ENCODE results near the gene MYRFL.

Gene MYRFL

DNA sequence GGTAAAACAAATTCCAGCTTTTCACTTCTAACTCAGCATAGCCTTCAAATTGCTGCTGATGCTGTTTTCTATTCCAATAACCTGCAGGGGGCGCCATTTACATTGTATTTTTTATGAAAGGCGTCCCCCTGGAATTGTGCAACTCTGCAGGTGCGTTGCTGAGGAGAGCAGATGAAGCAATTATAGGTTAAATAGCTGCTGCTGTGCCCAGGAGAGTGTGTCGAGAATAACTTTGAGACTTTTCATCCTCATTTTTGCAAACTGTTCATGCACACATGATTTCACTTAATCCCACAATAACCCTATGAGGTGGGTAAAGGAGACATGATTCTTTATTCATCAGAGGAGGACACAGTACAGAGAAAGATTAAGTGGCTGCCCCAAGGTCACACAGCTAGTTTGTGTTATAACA is 75.7 kb downstream of the MYRFL start:
- peak; percentile 85 for DNase-seq

DNA sequence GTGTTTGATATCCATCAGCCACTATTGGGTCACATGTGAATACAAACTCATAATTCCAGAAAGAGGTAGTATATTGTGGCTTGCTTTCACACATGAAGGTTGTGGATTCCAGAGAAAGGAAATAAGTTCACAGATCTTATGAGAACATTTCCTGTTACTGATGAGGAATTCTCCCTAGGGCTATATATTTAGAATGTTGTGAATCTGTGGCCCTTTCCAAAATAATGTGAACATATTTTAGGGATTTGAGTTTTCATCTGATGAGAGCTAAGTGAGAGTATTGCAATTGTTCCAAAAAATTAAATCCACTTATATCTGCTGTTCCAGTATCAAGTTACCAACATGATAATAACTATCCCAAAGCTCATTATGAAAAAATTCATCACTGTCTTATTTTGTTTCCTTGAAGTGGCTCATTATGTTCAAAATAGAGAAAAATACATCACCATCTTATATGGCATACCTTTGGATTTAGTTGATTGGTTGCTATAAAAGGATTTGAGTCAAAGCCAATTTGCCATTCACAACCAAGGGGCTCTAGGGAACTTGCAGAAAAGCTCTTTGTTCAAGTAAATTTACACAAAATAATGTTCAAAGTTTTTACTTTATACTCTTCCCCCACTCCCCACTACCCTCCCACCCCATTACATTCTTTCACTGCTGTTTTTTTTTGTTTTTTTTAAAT is 76.3 kb downstream of the MYRFL start:
- no peak for DNase-seq

DNA sequence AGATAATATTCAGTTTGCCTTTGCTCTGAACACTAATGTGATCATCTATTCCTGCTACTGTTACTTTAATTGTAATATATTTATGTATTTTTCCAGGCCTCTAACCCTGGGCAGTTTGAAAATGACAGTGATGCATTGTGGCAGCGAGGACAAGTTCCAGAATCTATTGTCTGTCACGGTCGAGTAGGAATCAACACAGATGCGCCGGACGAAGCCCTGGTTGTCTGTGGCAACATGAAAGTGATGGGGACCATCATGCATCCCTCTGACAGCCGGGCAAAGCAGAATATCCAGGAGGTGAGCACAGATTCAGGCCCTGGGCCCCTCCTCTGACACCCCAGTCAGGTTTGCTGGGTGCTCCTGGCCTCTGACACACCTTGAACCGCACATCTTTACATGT is 78.5 kb downstream of the MYRFL start:
- DNase-seq = no peak

DNA sequence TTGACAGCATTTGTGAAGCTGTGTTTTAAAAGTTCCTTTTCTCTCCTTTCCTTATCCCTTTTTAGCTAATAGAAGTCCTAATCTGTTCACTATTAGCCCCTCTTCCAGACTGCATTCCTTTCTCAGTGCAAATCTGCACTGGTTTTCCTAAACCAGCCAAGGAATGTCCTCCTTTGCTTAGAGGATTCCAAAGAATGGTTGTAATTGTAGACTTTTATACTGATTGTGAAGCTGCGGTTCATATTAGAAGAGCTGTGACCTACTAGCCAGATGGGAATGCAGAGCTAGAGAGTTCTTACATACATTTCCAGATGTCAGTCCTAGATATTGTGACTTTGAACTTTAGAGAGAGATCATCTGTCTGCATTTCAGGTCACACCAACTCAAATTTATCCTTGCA is 79.8 kb downstream of the MYRFL start:
- DNase-seq = no peak

DNA sequence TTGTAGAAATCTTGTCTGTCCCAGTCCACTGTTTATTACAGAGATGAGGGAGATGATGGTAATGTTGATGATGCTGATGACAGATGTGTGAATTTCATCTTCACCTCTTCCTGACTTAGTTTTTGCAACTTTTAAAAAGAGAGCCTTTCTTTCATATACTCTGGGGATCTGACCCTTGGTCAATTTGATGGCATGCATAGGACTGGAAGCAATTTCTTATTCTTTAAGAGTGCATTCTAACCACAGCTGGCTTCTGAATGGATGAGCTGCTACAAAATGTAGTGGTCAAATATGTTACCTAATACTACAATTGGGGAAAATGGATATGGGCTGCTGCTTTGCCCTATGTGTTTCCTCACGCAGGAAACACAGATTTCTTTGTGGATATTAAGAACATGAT is 80.8 kb downstream of the MYRFL start:
- no peak for DNase-seq

DNA sequence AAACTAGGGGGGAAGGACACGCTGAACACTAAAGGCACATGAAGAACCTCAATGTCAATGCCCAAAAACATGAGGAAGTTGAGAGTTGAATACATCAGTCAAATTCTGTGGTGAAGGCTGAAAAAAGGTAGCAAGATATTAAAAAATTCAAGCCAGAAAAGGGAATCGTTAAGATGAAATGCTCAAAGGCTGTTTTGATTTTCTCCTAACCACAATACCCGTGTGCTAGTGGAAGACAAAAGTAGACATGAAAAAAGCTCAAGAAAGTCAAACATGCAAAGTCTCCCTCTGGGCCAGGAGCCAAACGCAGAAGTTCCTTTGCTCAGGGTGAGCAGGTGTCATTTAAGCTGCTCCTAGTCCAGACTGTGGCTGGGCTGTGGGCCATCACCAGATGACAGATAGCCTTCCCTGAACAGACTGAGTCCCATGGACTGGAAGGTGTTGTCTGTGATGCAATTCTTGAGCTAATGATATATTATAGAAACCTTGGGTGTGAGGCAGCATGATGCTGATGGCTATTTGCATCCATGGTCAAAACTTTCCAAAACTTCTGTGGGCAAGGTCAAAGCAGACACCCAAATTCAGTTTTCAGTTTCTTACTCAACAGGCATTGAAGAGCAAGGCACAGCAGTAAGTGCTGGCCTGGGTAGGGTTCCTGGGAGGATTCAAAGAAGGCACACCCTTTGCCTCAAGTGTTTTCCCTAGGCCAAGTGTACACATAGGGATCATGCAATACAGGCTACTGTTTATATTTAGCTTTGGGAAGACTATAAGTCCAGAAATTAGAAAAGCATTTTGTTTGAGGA is 81.6 kb downstream of the MYRFL start:
- no peak for DNase-seq

DNA sequence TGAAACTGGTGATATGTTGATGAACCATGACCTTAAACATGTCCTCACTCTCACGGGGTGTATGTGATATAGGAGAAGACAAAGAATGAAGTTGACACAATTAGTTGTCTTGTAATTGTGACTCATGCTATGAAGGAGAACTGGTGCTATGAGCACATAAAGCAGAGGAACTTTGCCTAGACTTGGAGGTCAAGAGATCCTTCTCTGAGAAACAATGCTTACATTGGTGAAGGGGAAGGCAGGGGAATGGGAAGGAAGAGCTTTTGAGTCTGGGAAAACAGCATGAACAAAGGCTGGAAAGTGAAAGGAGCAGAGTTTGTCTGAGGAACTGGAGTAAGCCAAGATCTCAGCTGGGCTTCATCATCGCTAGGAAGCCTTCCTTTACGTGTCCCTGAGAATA is 83.2 kb downstream of the MYRFL start:
- no peak for DNase-seq

DNA sequence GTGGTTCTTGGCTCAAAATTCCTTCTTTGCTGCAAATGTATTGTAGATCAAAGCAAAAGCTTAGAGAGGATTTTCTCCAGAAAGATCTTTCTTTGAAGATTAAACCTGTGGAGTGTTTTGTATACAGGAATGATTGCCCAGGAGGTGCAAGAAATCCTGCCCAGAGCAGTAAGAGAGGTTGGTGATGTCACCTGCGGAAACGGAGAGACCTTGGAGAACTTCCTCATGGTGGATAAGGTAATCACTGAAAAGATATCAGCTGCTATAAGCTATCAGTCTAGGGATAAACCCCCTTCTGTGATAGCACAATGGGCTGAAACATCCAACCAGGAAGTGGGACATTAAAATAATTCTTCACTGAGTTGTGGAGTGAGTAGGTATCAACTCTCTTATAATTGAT is 85.7 kb downstream of the MYRFL start:
- no peak for DNase-seq

DNA sequence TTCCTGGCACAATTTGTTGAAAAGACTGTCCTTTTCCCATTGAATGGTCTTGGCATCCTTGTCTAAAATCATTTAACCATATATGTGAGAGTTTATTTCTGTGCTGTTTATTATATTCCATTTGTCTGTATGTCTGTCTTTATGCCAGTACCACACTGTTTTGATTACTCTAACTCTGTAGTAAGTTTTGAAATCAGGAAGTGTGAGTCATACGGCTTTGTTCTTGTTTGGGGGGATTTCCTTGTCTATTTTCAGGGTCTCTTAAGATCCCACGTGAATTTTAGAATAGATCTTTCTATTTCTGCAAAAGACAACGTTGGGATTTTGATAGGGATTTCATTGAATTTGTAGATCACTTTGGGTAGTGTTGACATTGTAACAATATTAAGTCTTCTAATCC is 88.5 kb downstream of the MYRFL start:
- no peak for DNase-seq

DNA sequence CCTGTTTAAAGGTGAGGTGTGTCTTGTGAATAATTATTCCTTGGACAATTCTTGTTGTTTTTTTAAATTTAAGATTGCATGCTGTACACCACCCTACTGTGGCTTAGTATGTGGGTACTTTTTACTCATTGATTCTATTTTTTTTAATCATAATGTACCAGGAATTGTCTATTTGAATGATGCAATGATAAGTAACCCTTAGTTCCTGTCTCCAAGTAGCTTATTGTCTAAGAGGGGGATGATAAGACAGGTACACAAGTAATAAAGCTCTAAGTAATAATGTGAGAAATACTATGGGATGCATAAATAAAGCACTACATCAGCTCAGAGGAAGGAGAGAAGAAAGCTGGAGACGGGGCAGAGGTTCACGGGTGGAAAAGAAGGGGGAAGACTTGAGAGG is 90.9 kb downstream of the MYRFL start:
- DNase-seq = no peak

DNA sequence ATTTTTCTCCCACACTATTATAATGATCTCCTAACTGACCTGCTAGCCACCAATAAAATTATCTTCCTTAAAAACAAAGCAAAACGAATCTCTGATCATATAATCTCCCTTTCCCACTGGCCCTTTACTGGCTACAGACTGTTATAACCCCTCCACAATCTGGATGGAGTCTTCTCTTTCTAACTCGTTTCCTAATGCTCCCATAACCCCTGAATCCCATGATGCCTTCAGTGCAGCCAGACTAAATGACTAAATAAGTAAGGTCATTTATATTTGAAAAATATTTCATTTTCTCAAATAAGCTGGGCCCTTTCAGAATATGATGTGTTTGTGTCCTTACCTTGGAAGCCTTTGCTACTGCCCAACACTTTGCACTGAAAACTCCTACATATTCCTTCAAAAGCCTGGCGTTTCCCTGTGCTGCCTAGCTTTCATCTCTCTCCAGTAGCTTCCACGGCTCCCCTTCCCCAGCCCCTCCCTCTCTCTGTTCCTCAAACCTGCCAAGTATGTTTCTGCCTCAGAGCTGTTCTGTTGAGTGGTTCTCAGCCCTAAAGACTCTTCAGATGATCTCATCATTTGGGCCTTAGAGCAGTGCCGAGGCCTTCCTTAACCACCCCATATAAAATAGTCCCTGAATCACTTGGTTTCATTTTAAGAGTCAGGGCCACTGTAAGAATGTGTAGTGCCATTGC is 91.7 kb downstream of the MYRFL start:
- no peak for DNase-seq

DNA sequence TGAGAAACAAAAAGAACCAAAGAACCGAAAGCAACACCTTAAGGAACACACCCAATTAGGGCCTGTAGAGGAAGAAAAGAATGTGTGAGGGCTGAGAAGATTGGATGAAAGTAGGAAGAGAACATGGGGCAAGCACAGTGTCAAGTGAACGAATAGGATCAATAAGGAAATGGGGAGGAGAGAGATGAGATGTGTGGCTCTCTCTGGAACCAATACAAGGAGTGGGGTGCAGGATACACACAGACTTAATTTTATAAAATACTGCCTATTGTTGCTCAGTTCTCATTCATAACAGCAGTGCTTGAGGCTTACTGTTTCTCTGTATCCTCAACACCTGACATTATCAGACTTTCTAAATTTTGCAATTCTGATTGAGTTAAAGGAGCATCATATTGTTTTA is 93.3 kb downstream of the MYRFL start:
- DNase-seq = no peak

DNA sequence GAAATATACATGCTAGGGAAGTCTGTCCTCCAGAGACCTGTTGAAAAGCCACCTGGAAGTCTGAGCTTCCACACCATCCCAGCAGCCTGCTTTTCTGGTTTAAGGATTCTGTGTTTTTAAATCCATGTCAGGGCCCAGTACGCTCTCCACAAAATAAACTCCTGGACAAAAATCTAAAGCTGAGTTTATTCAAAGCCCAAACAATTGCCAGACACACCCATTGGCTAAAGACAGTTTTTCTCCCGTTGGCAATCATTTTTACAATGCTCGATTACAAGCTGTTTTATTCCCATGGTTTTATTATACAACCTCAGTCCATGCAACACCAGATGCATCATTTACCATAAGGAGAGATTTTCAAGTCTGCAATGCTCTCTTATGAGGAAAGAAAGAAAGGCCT is 94.5 kb downstream of the MYRFL start:
- no peak for DNase-seq

DNA sequence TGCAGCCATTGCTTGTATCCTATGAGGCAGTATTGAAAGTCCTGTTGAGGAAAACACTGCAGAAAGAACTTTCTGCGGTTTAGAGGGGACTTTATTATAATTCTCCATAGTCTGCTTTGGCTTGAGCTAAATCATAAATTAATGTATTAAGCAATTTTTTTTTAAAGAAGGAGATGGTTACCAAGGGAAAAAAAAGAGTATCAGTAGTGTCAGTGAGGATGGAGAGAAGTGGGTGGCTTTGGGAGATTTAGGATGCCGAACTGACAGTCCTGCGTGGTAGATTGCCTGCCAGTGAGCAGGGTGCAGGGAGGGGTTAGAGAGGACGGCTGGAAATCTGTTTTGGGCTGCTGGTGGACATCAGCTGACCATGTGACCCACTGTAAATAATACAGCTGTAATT is 96.8 kb downstream of the MYRFL start:
- DNase-seq = no peak

DNA sequence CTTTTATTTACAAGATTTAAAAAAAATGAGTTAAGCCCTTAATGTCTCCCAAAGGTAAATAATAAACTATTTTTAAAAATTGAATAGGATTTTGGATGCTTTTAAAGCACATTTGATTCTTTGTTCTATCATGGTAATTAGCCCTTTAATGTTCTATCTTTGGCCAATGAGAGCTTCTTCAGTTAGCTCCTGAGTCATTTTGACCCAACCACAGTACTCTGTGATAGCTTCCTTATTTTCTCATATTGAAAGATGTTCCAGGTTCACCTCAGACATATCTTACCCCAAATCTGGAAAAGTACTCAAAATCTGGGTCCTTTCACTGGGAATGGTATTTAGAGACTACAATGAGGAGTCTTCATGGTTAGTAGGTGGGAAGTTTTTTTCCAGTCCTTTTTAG is 98.0 kb downstream of the MYRFL start:
- DNase-seq = no peak

DNA sequence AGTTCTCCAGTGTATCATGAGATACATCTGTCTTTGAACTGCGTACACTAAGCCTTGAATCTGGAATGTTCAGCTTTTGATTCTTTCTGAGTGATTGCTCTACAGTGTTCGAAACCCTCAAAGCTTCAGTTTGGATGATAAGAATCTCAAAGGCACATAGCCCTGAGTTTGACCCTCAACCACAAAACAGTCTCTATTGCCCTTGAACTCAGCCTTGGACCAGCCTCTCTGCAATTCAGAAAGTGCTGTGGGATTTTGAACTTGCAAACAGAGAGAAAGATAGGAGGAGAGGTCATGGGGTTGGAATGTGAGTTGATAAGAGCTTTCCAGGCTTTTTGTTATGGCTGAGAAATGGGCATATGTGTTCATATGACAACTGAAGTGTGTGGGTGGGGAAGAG is 100.3 kb downstream of the MYRFL start:
- no peak for DNase-seq

DNA sequence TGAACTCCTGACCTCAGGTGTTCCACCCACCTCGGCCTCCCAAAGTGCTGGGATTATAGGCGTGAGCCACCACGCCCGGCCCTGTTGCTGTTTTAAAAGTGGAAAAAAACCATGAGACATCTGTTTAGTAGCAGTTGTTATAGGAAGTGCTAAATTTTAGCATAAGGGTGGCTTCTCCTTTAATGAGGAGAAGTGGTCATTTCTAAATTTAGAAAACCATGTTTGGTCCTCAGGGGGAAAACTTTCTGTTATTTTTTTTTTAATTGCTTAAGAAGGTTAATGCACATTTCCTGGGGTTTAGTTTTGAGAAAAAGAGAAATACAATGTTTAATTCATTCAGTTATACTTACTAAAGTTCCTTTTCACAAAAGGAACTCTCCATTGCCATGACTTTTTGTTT is 102.1 kb downstream of the MYRFL start:
- no peak for DNase-seq

DNA sequence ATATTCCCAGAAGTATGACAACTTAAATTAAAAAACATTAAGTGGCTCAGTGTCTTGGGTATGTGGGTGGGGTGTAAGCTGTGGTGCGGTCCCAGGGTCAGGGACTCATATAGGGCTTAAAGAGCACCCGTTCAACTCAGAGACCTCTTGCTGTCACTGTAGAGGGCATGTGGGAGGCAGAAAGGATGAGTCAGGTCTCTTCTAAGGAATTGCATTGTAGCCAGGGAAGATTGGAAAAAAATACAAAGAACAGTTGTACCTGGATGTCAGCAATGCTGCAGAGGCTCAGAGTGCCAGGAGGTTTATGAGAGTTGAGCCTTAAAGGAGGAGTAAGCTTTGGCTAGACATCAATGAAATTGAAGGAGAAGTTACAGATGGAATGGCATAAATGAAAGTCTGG is 104.1 kb downstream of the MYRFL start:
- DNase-seq = no peak

DNA sequence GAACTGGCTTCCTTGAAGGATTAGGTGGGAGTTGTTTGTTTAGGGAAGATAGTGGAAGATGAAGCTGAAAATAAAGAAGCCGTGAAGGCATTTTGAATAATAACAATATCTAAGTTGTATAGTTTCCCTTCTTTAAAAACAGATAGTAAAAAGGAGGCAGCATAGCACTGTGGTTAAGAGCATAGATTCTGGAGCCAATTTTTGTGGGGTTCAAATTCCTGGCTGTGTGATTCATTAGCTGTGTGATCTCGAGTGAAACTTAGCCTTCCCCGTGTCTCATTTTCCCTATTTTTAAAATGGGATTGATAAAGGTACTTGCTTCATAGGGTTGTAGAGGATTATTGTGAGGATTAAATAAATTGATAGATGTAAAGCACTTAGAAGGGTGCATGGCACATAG is 104.5 kb downstream of the MYRFL start:
- no peak for DNase-seq

DNA sequence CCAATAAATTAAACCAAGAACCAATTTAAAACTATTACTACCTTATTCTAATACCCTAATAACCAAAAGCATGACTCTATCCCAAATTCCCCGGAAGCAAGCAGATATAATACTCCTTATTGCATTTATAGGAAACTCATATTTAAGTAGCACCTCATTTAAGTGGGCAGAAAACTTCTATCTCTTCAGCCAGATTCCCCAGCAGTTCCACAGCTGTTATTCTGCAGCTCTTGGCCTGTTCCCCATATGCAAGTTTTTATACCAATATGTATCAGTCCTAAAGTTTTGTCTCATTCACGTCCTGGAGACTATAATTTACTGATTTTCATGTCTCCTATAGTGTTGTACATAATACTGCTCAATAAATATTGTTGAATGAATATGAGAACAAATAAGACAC is 106.5 kb downstream of the MYRFL start:
- no peak for DNase-seq

DNA sequence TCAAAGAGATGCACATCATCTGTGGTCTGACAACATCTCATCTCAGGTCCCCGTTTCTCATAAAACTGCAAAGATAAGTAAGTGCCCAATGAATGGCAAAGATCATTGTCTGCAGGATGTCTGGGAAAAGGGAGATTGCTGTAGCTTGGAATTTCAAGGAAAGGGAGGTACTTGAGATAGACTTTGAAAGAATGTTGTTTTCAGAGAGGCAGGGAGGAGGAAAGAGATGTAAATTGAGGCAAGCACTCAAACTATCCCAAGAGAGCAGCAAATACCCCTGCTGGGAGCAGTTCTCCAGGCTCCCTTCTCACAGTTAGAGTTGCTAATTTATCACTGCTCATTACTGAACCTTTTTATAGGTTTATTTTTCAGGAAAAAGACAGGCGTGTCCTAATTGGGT is 107.1 kb downstream of the MYRFL start:
- DNase-seq = no peak

DNA sequence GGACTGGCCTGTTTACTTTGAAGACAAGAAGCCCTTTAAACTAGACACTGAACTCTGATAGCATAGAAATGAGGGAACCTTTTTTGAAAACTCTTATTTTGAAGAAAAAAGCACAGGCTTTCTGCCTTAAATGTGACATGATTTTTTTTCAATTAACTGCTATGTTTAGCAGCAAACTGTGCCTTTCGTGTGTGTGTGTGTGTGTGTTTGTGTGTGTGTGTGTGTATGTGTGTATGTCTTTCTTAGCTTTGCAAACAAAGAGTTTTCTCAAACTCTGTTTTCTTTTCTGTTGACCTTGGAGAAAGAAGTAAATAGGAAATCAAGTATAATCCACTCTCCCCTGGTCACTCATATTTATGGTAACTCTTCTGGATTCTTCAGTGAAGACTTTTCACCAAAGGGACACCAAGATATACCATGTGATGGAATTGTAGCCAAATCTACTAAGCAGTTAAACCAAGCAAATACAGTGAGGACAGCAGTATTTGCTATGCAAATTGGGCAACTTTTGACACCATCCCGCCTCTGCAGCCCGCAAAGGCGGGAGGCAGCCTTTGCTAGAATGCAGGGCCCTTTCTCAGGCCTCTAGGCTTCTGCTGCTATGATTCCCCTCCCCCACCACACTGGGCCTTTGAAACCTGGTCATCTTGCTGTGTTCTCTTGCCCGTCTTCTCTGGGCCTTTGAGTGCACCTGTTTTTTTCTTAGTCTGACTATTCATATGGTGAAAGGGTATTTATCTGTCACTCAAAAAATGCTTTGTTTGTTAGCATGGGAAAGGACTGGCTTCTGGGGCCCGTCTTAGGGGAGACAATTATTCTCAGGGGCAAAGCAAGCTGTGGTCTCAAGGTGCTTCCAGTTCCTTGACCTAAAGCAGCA is 107.9 kb downstream of the MYRFL start:
- no peak for DNase-seq

DNA sequence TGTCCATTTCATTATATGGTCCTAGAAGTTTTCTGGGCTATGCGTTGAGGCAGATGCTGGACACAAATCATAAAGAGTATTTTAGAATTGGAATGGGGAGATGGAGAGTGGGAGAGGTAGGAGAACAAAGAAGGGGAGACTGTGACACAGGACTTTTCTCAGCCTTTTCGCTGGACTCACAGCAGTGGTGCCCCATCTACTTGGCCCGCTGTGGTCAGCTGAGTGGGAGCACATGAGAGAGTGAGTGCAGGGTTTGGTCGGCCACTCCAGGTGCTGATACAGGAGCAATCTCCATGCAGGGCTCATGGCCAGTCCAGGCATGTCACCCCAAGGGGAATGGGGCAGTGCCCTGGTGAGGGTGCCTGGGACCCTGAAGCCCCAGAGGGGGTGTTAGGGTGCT is 109.0 kb downstream of the MYRFL start:
- no peak for DNase-seq
